NCI-H1105 treated with DMSO at 0.1 percent for 48 hours (cell line): ENCODE measurements around the gene SYT3.

Experiments
- DNase-seq: peaks from one replicate; lab custom pipeline; 2025; lab: John Stamatoyannopoulos, UW

The SYT3 gene

GRCh38 chr19:50661766-50662650 lies 22.3 kb upstream of the SYT3 start:
- DNase-seq = no peak

GRCh38 chr19:50661023-50661422 lies 21.3 kb upstream of the SYT3 start:
- DNase-seq = no peak

GRCh38 chr19:50660088-50660366 lies 20.3 kb upstream of the SYT3 start:
- DNase-seq = no peak

- no peak for DNase-seq
Observed at GRCh38 chr19:50659318-50660087, 19.8 kb upstream of the SYT3 start.

- DNase-seq = no peak
Observed at GRCh38 chr19:50658441-50659317, 19.0 kb upstream of the SYT3 start.

- no peak for DNase-seq
Observed at GRCh38 chr19:50657712-50658440, 18.2 kb upstream of the SYT3 start.

- DNase-seq = no peak
Observed at GRCh38 chr19:50657222-50657669, 17.6 kb upstream of the SYT3 start.

GRCh38 chr19:50654882-50655281 lies 15.2 kb upstream of the SYT3 start:
- no peak for DNase-seq

- no peak for DNase-seq
Observed at GRCh38 chr19:50652722-50653121, 13.0 kb upstream of the SYT3 start.

- DNase-seq = no peak
Observed at GRCh38 chr19:50651174-50651573, 11.5 kb upstream of the SYT3 start.

GRCh38 chr19:50649433-50650391 lies 10.0 kb upstream of the SYT3 start, which contains the start of gene C19orf81:
Gene C19orf81, plus strand, starts transcription at chr19:50649445. Its CDS starts 0 bp downstream, at chr19:50649445.
- no peak for DNase-seq

- no peak for DNase-seq
Observed at GRCh38 chr19:50648659-50649058, 9.0 kb upstream of the SYT3 start.

- no peak for DNase-seq
Observed at GRCh38 chr19:50647879-50648615, 8.4 kb upstream of the SYT3 start.

- no peak for DNase-seq
Observed at GRCh38 chr19:50646074-50646807, 6.6 kb upstream of the SYT3 start.

GRCh38 chr19:50645107-50645506 lies 5.4 kb upstream of the SYT3 start:
- DNase-seq = no peak

GRCh38 chr19:50644315-50644915 lies 4.7 kb upstream of the SYT3 start:
- no peak for DNase-seq

- no peak for DNase-seq
Observed at GRCh38 chr19:50640368-50640767, 687 bp upstream of the SYT3 start.

GRCh38 chr19:50638600-50638999 lies 1.1 kb downstream of the SYT3 start:
- DNase-seq = no peak
